OCI-LY1 (cell line): Measurements from ENCODE around the gene KCNA2.

Source experiments
- H2AFZ ChIP-seq: fragments of 200-600 bp; sonication (generic), shearing (Covaris generic); 2 replicates; pipeline ENCODE4 v1.6.0; 2014; ENCODE audit warnings: antibody characterized with exemption, mild to moderate bottlenecking, low read length
- H3F3A ChIP-seq: fragments of 200-600 bp; sonication (generic), shearing (Covaris generic); 2 replicates; pipeline ENCODE4 v1.6.0; 2014; ENCODE audit warnings: mild to moderate bottlenecking, antibody characterized with exemption, low read length, moderate library complexity; ENCODE audit not compliant: insufficient read depth
- H3K27ac ChIP-seq: fragments of 200-600 bp; sonication (generic); 2 replicates; pipeline ENCODE4 v1.5.1; 2014; ENCODE audit warnings: low read length, mixed run types, mild to moderate bottlenecking, low read depth; ENCODE audit not compliant: poor library complexity, severe bottlenecking
- H3K27me3 ChIP-seq: fragments of 200-600 bp; sonication (generic); 2 replicates; pipeline ENCODE4 v1.6.0; 2014; ENCODE audit warnings: antibody characterized with exemption, mild to moderate bottlenecking, low read length, moderate library complexity; ENCODE audit not compliant: insufficient read depth
- H3K36me3 ChIP-seq: fragments of 200-600 bp; sonication (generic); 2 replicates; pipeline ENCODE4 v1.6.1; 2014; ENCODE audit warnings: mild to moderate bottlenecking, antibody characterized with exemption, low read length, moderate library complexity, mixed read lengths; ENCODE audit not compliant: insufficient read depth
- H3K4me1 ChIP-seq: fragments of 200-600 bp; sonication (generic); 2 replicates; pipeline ENCODE4 v1.5.1; 2014; ENCODE audit warnings: mild to moderate bottlenecking, low read length, moderate library complexity; ENCODE audit not compliant: insufficient read depth, severe bottlenecking
- H3K4me2 ChIP-seq: fragments of 200-600 bp; sonication (generic), shearing (Covaris generic); 2 replicates; pipeline ENCODE4 v1.6.1; 2014; ENCODE audit warnings: low read length
- H3K4me3 ChIP-seq: fragments of 200-600 bp; sonication (generic); 2 replicates; pipeline ENCODE4 v1.5.1; 2014; ENCODE audit warnings: low read length, low read depth, mild to moderate bottlenecking, mixed read lengths; ENCODE audit not compliant: poor library complexity, severe bottlenecking
- H3K79me2 ChIP-seq: fragments of 200-600 bp; shearing (Covaris generic); 2 replicates; pipeline ENCODE4 v1.6.1; 2016; ENCODE audit warnings: mixed run types, low read length, mixed read lengths; ENCODE audit not compliant: insufficient read depth
- H3K9ac ChIP-seq: fragments of 200-600 bp; sonication (generic), shearing (Covaris generic); 2 replicates; pipeline ENCODE4 v1.6.1; 2014; ENCODE audit warnings: mild to moderate bottlenecking, low read length, mixed read lengths
- H3K9me2 ChIP-seq: fragments of 200-600 bp; sonication (generic), shearing (Covaris generic); 2 replicates; pipeline ENCODE4 v1.6.1; 2014; ENCODE audit warnings: low read depth, mild to moderate bottlenecking, low read length, mixed read lengths
- H3K9me3 ChIP-seq: fragments of 200-600 bp; shearing (Covaris generic); 2 replicates; pipeline ENCODE4 v1.6.1; 2014; ENCODE audit warnings: low read length, mixed read lengths
- H4K20me1 ChIP-seq: fragments of 200-600 bp; sonication (generic), shearing (Covaris generic); 2 replicates; pipeline ENCODE4 v1.6.0; 2016; ENCODE audit warnings: mild to moderate bottlenecking, low read length; ENCODE audit not compliant: insufficient read depth
- EZH2 ChIP-seq: fragments of 200-600 bp; sonication (generic), shearing (Covaris generic); IDR thresholded peaks from 2 replicates; pipeline ENCODE4 v1.8.0; 2017; ENCODE audit warnings: borderline replicate concordance, mixed run types, mild to moderate bottlenecking, antibody characterized with exemption, low read length, moderate library complexity, mixed read lengths
- TF ChIP-seq, protein P1 (sequence below): fragments of 200-600 bp; sonication (generic), shearing (Covaris generic); IDR thresholded peaks from 2 replicates; pipeline ENCODE4 v1.5.1; 2017; ENCODE audit warnings: mild to moderate bottlenecking, antibody characterized with exemption, low read length, moderate library complexity, mixed read lengths

Gene KCNA2

DNA sequence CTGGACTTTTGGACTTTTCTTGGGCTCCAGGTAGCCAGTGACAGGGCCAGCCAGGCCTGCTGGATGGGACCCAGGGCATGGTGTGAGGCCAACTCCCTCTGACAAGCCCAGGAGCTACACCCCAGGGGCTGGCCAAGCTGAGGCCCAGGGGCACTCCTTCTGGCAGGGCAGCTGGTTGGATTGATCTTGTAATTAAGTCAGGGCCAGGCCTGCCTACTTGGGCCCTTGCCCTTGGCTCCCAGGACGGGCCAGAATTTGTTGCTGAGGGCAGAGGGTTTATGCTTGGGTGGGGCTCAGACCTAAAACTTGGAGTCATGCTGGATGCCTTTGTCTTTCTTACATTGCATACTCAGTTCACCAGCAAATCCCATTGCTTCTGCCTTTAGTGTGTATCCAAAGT lies 20.7 kb downstream of the KCNA2 start:
- H3K27ac ChIP-seq, result no peak overlapping the region
- no peaks in the 10 kb centered on the region for H3K9me2 ChIP-seq
- H3K27me3 ChIP-seq, result no peaks in the 10 kb centered on the region
- TF ChIP-seq, protein P1, sequence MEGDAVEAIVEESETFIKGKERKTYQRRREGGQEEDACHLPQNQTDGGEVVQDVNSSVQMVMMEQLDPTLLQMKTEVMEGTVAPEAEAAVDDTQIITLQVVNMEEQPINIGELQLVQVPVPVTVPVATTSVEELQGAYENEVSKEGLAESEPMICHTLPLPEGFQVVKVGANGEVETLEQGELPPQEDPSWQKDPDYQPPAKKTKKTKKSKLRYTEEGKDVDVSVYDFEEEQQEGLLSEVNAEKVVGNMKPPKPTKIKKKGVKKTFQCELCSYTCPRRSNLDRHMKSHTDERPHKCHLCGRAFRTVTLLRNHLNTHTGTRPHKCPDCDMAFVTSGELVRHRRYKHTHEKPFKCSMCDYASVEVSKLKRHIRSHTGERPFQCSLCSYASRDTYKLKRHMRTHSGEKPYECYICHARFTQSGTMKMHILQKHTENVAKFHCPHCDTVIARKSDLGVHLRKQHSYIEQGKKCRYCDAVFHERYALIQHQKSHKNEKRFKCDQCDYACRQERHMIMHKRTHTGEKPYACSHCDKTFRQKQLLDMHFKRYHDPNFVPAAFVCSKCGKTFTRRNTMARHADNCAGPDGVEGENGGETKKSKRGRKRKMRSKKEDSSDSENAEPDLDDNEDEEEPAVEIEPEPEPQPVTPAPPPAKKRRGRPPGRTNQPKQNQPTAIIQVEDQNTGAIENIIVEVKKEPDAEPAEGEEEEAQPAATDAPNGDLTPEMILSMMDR, result no peak
- TF ChIP-seq EZH2, result no peak
- no peaks in the 10 kb centered on the region for H3K4me1 ChIP-seq
- no peak overlapping the region for H3K4me2 ChIP-seq
- H2AFZ ChIP-seq, result no peak overlapping the region
- no peak overlapping the region for H3K4me3 ChIP-seq
- H4K20me1 ChIP-seq, result no peaks in the 10 kb centered on the region
- no peaks in the 10 kb centered on the region for H3K36me3 ChIP-seq
- H3K9me3 ChIP-seq, result no peaks in the 10 kb centered on the region
- H3F3A ChIP-seq, result no peaks in the 10 kb centered on the region
- no peaks in the 10 kb centered on the region for H3K79me2 ChIP-seq
- H3K9ac ChIP-seq, result no peak overlapping the region

DNA sequence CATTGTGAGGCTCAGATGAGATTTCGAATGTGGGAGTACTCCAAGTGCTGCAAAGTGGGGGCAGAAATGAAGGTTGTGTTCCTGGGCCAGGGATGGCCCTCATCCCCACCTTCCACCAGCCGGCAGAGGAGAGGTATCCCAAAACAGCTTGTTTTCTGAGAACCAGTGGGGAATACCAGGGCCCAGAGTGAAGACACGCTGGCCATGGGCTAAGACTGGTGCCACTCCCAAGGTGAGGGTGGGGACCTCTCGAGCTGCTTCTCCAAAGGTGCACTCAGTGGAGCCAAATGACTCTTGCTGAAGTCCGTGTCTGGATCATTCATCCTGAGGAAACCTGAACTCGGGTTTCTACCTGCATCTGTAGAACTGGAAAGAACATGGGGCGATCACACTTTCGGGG lies 22.1 kb downstream of the KCNA2 start:
- H3K27ac ChIP-seq, result no peak overlapping the region
- H3K9me3 ChIP-seq, result no peaks in the 10 kb centered on the region
- H3K4me3 ChIP-seq, result no peak overlapping the region
- no peaks in the 10 kb centered on the region for H3K4me1 ChIP-seq
- no peaks in the 10 kb centered on the region for H3K9me2 ChIP-seq
- no peak overlapping the region for H2AFZ ChIP-seq
- H3K79me2 ChIP-seq, result no peaks in the 10 kb centered on the region
- no peaks in the 10 kb centered on the region for H3K36me3 ChIP-seq
- H3F3A ChIP-seq, result no peaks in the 10 kb centered on the region
- TF ChIP-seq EZH2, result no peak
- TF ChIP-seq, protein P1, result no peak
- H4K20me1 ChIP-seq, result no peaks in the 10 kb centered on the region
- H3K9ac ChIP-seq, result no peak overlapping the region
- H3K27me3 ChIP-seq, result no peaks in the 10 kb centered on the region
- H3K4me2 ChIP-seq, result no peak overlapping the region

DNA sequence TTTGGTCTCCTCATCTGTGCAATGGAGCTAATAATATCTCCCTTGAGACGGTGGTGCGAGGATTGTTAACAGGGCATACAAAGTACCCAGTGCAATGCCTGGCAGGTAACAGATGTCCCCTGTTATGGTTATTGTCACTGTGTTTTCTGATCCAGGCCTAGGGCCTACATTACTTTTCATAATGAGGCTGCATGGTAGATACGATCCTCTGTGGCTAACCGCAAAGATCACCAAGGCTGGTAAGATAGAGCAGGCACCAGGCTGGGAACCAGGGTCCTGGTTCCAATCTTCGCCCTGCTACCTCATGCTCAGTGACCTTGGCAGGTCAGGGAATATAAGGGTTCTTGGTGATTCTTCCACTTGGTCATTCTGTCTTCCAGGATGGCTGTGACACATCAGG lies 22.7 kb downstream of the KCNA2 start:
- Histone ChIP-seq H3K79me2 (no peaks in the 10 kb centered on the region), H3K36me3 (no peaks in the 10 kb centered on the region), H3K4me2 (no peak overlapping the region), H3K9me3 (no peaks in the 10 kb centered on the region), H4K20me1 (no peaks in the 10 kb centered on the region), H2AFZ (no peak overlapping the region), H3K4me3 (no peak overlapping the region), H3K9ac (no peak overlapping the region), H3K27me3 (no peaks in the 10 kb centered on the region), H3K4me1 (no peaks in the 10 kb centered on the region), H3K27ac (no peak overlapping the region), H3F3A (no peaks in the 10 kb centered on the region), H3K9me2 (no peaks in the 10 kb centered on the region)
- TF ChIP-seq, protein P1, result no peak
- no peak for TF ChIP-seq EZH2
